ENCODE measurements around the gene PAK5.

PAK5 gene

DNA sequence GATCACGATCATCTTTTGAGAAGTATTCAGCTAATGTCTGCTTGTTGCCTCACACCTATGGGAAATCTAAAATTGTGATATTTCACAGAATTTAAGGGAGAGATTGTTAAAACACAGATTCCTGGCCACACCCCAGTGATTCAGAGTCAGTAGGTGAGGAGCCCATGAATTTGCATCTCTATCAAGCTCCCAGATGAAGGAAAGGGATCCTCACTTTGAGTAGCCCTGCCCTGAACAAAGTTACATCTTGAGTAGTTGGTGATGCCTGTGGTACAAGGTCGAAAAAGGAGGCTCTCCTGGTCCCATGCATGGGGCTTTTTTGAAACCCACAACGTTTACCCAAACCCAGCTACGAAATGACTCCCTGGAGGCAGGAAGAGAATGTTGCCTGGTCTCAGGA lies 79.5 kb downstream of the PAK5 start:
- no peak overlapping the region for H3K4me3 ChIP-seq (ENCODE audit: low read length)
- DNase-seq (ENCODE audit: low read depth) = no peak
- no peak for TF ChIP-seq CTCF (conservative IDR thresholded peaks at IDR 0.05; ENCODE audit: low read depth, low read length)

GRCh38 chr20:9758752-9759151 lies 80.1 kb downstream of the PAK5 start:
- no peak for DNase-seq (ENCODE audit: low read depth)
- no peak overlapping the region for H3K4me3 ChIP-seq (ENCODE audit: low read length)
- TF ChIP-seq CTCF (conservative IDR thresholded peaks at IDR 0.05; ENCODE audit: low read depth, low read length) = no peak

DNA sequence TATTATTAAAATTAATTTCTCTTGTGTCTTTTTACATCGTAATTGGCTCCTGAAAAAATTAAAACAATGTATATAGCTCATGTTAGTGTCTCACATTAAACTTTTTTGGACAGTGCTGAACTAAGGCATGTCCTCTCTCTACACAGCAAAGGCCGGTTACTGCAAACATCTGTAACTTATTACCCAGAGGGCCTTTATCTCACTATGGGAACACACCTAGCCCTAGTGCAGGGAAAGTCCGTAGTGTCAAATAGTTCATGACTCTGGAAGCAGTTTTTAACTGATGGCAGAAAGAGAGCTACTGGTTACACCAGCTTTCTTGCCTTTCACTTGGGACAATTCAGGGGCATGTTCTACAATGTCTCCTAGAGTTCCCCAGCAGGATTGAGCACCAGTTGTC lies 82.2 kb downstream of the PAK5 start:
- H3K4me3 ChIP-seq (ENCODE audit: low read length) = no peak overlapping the region
- DNase-seq (ENCODE audit: low read depth) = no peak
- no peak for TF ChIP-seq CTCF (conservative IDR thresholded peaks at IDR 0.05; ENCODE audit: low read depth, low read length)

GRCh38 chr20:9755301-9755700 lies 83.6 kb downstream of the PAK5 start:
- no peak for DNase-seq (ENCODE audit: low read depth)
- no peak for TF ChIP-seq CTCF (conservative IDR thresholded peaks at IDR 0.05; ENCODE audit: low read depth, low read length)

GRCh38 chr20:9744551-9744950 lies 94.3 kb downstream of the PAK5 start:
- no peak for DNase-seq (ENCODE audit: low read depth)
- TF ChIP-seq CTCF (conservative IDR thresholded peaks at IDR 0.05; ENCODE audit: low read depth, low read length) = no peak
- H3K4me3 ChIP-seq (ENCODE audit: low read length) = no peak overlapping the region

More at GRCh38 chr20:9755301-9755700, 83.6 kb downstream of the PAK5 start:
- H3K4me3 ChIP-seq (ENCODE audit: low read length) = no peak overlapping the region

- no peak overlapping the region for H3K4me3 ChIP-seq (ENCODE audit: low read length)
- no peak for DNase-seq (ENCODE audit: low read depth)
- TF ChIP-seq CTCF (conservative IDR thresholded peaks at IDR 0.05; ENCODE audit: low read depth, low read length) = no peak
These were observed 95.0 kb downstream of the PAK5 start for GRCh38 chr20:9743871-9744270.

- no peak for DNase-seq (ENCODE audit: low read depth)
- TF ChIP-seq CTCF (conservative IDR thresholded peaks at IDR 0.05; ENCODE audit: low read depth, low read length) = no peak
- no peak overlapping the region for H3K4me3 ChIP-seq (ENCODE audit: low read length)
These were observed 96.1 kb downstream of the PAK5 start for GRCh38 chr20:9742821-9743220.
